GM23248 (cell line): ENCODE data around the gene CHD1. TPM values are rescaled to one million over a fixed set of nuclear protein-coding genes. Genes with fewer than 3 reads are reported as not detected.

Source experiments
- DNase-seq: peaks from one replicate; pipeline ENCODE4 v3.0.0-alpha.2; 2015
- H2AFZ ChIP-seq: fragments of 200-600 bp; sonication (generic); 2 replicates; pipeline ENCODE4 v1.6.1; 2016; ENCODE audit warnings: antibody characterized with exemption
- H3F3A ChIP-seq: fragments of 200-600 bp; sonication (generic); 2 replicates; pipeline ENCODE4 v1.6.1; 2016; ENCODE audit warnings: mild to moderate bottlenecking, antibody characterized with exemption, mixed run types; ENCODE audit not compliant: insufficient read depth
- H3K27ac ChIP-seq: fragments of 200-600 bp; sonication (generic); 2 replicates; pipeline ENCODE4 v1.5.1; 2016; ENCODE audit warnings: mild to moderate bottlenecking
- H3K27me3 ChIP-seq: fragments of 200-600 bp; sonication (generic); replicated peaks from 2 replicates; pipeline ENCODE4 v1.6.1; 2016; ENCODE audit warnings: mild to moderate bottlenecking; ENCODE audit not compliant: insufficient read depth
- H3K36me3 ChIP-seq: fragments of 200-600 bp; sonication (generic); 2 replicates; pipeline ENCODE4 v1.6.1; 2016; ENCODE audit warnings: low read depth, mild to moderate bottlenecking
- H3K4me1 ChIP-seq: fragments of 200-600 bp; sonication (generic); 2 replicates; pipeline ENCODE4 v1.6.1; 2016; ENCODE audit warnings: mild to moderate bottlenecking; ENCODE audit not compliant: insufficient read depth
- H3K4me2 ChIP-seq: fragments of 200-600 bp; sonication (generic); one replicate; pipeline ENCODE4 v1.6.1; 2016; ENCODE audit warnings: mild to moderate bottlenecking; ENCODE audit not compliant: unreplicated experiment
- H3K4me3 ChIP-seq: fragments of 200-600 bp; sonication (generic); 2 replicates; pipeline ENCODE4 v1.5.1; 2016; ENCODE audit warnings: mild to moderate bottlenecking
- H3K79me2 ChIP-seq: fragments of 200-600 bp; sonication (generic); 2 replicates; pipeline ENCODE4 v1.6.1; 2016; ENCODE audit warnings: mild to moderate bottlenecking; ENCODE audit not compliant: insufficient read depth
- H3K9ac ChIP-seq: fragments of 200-600 bp; sonication (generic); 2 replicates; pipeline ENCODE4 v1.6.1; 2016; ENCODE audit warnings: mild to moderate bottlenecking
- H3K9me2 ChIP-seq: fragments of 200-600 bp; sonication (generic); 2 replicates; pipeline ENCODE4 v1.6.1; 2016; ENCODE audit warnings: mixed run types, mild to moderate bottlenecking, moderate library complexity; ENCODE audit not compliant: insufficient read depth
- H3K9me3 ChIP-seq: fragments of 200-600 bp; sonication (generic); one replicate; pipeline ENCODE4 v1.6.1; 2017; ENCODE audit warnings: low read depth
- H4K20me1 ChIP-seq: fragments of 200-600 bp; sonication (generic); 2 replicates; pipeline ENCODE4 v1.6.0; 2016; ENCODE audit not compliant: insufficient read depth
- EZH2 ChIP-seq: fragments of 200-600 bp; sonication (generic); IDR thresholded peaks from 2 replicates; pipeline ENCODE4 v1.6.1; 2018; ENCODE audit warnings: antibody characterized with exemption, mild to moderate bottlenecking; ENCODE audit not compliant: insufficient read depth, poor library complexity, severe bottlenecking
- EZH2phosphoT487 ChIP-seq: fragments of 200-600 bp; sonication (generic); IDR thresholded peaks from 2 replicates; pipeline ENCODE4 v1.6.1; 2018; ENCODE audit warnings: antibody characterized with exemption, moderate library complexity, mild to moderate bottlenecking, low read depth; ENCODE audit not compliant: insufficient read depth
- WGBS, 2 experiments: methylation state at CpG; one replicate each; pipeline ENCODE4 v1.1.6; 2015 to 2017; ENCODE audit warnings: low lambda C conversion rate in 2 of 2, low coverage in 1 of 2; ENCODE audit errors: missing lambda C conversion rate in 2 of 2; 5-methylcytosine and 5-hydroxymethylcytosine counted together
- in situ Hi-C: fragments of 300-500 bp; cut with MboI; formaldehyde crosslinking; loops from 2 replicates; pipeline ENCODE4 v1.15.0; 2020
- polyA plus RNA-seq: library from polyadenylated mRNA; unstranded; fragments of >200 nt; fragmentation: Nextera tagmentation; extraction: Ambion mirVana; gene quantifications from 2 replicates; pipeline ENCODE4 v1.2.1, GENCODE V29; 2016
- total RNA-seq: library from RNA; depleted of rRNA; stranded (reverse); fragments of >200 nt; shearing (Covaris generic); gene quantifications from 2 replicates; pipeline ENCODE4 v1.2.3, GENCODE V29; 2014

CHD1 gene
- total and polyA plus RNA-seq, 2 experiments from 2014 or later = 11.1 to 28.1 TPM

GRCh38 chr5:98938464-98938863 is 9.7 kb upstream of the CHD1 start:
- Histone ChIP-seq H3K9ac (0 out of 2 replicates have a peak overlapping the region, but pooled peaks have one; percentile 8), H3K4me1 (peaks cover 60% of the 10 kb centered on the region), H3K9me3 (no peaks in the 10 kb centered on the region), H3F3A (peaks cover 31% of the 10 kb centered on the region), H3K27ac (peak overlapping the region; percentile 48), H3K9me2 (no peaks in the 10 kb centered on the region), H3K36me3 (no peaks in the 10 kb centered on the region), H2AFZ (no peak overlapping the region), H3K27me3 (no peaks in the 10 kb centered on the region), H3K4me3 (no peak overlapping the region), H3K79me2 (peaks cover 42% of the 10 kb centered on the region), H3K4me2 (peak overlapping the region; percentile 8), H4K20me1 (peaks cover 9% of the 10 kb centered on the region; the same call in 1 of the 2 replicates)
- TF ChIP-seq EZH2 (no peak), EZH2phosphoT487 (no peak)
- peak; percentile 80 for DNase-seq
- in situ Hi-C loops = no loop called here
- 28% methylated on average over 2 of the region's 2 CpGs for WGBS, 2 experiments

GRCh38 chr5:98936948-98937715 is 8.3 kb upstream of the CHD1 start:
- Histone ChIP-seq H4K20me1 (peaks cover 9% of the 10 kb centered on the region; the same call in 1 of the 2 replicates), H3K9me2 (no peaks in the 10 kb centered on the region), H3K79me2 (peaks cover 55% of the 10 kb centered on the region), H3K9ac (no peak overlapping the region), H3K27ac (no peak overlapping the region), H3K4me3 (no peak overlapping the region), H3F3A (peaks cover 43% of the 10 kb centered on the region), H2AFZ (no peak overlapping the region), H3K4me1 (peaks cover 60% of the 10 kb centered on the region), H3K36me3 (no peaks in the 10 kb centered on the region), H3K4me2 (no peak overlapping the region), H3K27me3 (no peaks in the 10 kb centered on the region), H3K9me3 (no peaks in the 10 kb centered on the region)
- peak; percentile 28 for DNase-seq
- 97 to 99% methylated on average over 3 of the region's 3 CpGs for WGBS, 2 experiments
- in situ Hi-C loops = no loop called here
- no peak for TF ChIP-seq EZH2
- no peak for TF ChIP-seq EZH2phosphoT487

GRCh38 chr5:98935206-98935605 is 6.4 kb upstream of the CHD1 start:
- in situ Hi-C loops = no loop called here
- Histone ChIP-seq H3K79me2 (peaks cover 74% of the 10 kb centered on the region), H3F3A (peaks cover 51% of the 10 kb centered on the region), H3K9me3 (no peaks in the 10 kb centered on the region), H3K4me3 (no peak overlapping the region), H3K4me1 (peaks cover 51% of the 10 kb centered on the region), H3K9ac (no peak overlapping the region), H3K27ac (peak overlapping the region; percentile 44; the same call in 1 of the 2 replicates), H2AFZ (no peak overlapping the region), H4K20me1 (peaks cover 15% of the 10 kb centered on the region; the same call in 1 of the 2 replicates), H3K9me2 (no peaks in the 10 kb centered on the region), H3K4me2 (peak overlapping the region; percentile 29), H3K36me3 (no peaks in the 10 kb centered on the region), H3K27me3 (no peaks in the 10 kb centered on the region)
- TF ChIP-seq EZH2 (no peak), EZH2phosphoT487 (no peak)
- 65 to 69% methylated on average over 3 of the region's 3 CpGs for WGBS, 2 experiments
- DNase-seq = no peak

- 56 to 66% methylated on average over 1 of the region's 1 CpG for WGBS, 2 experiments
- no peak overlapping the region for H2AFZ ChIP-seq
- no peaks in the 10 kb centered on the region for H3K27me3 ChIP-seq
- no peak overlapping the region for H3K4me2 ChIP-seq
- H4K20me1 ChIP-seq = peaks cover 17% of the 10 kb centered on the region; the same call in 1 of the 2 replicates
- no peaks in the 10 kb centered on the region for H3K9me2 ChIP-seq
- peak; percentile 79 for DNase-seq
- no peaks in the 10 kb centered on the region for H3K36me3 ChIP-seq
- H3K27ac ChIP-seq = peak overlapping the region; percentile 44
- H3K9ac ChIP-seq = no peak overlapping the region
- H3K4me1 ChIP-seq = peaks cover 49% of the 10 kb centered on the region
- no peak overlapping the region for H3K4me3 ChIP-seq
- peaks cover 80% of the 10 kb centered on the region for H3K79me2 ChIP-seq
- in situ Hi-C loops = no loop called here
- H3F3A ChIP-seq = peaks cover 47% of the 10 kb centered on the region
- TF ChIP-seq EZH2phosphoT487 (no peak), EZH2 (no peak)
- H3K9me3 ChIP-seq = no peaks in the 10 kb centered on the region
Observed at GRCh38 chr5:98934546-98934945, 5.7 kb upstream of the CHD1 start.
